Testis (tissue), 2 donors: Measurements from ENCODE around the gene FZD2.

Source experiments
- POLR2A ChIP-seq: fragments of 450-650 bp; IDR thresholded peaks from one replicate; pipeline ENCODE4 v1.6.1; 2017; ENCODE audit warnings: antibody characterized with exemption, mild to moderate bottlenecking, moderate library complexity
- TF ChIP-seq, protein P1 (sequence below), 3 experiments: fragments of 450-650 bp in 2 of 3; fragments of 200-600 bp in 1 of 3; sonication (generic) in 1 of 3; IDR thresholded peaks; one replicate each; pipeline ENCODE4 v1.5.1; 2016 to 2019; ENCODE audit warnings: antibody characterized with exemption in 3 of 3, mild to moderate bottlenecking in 2 of 3, moderate library complexity in 1 of 3

DNA sequence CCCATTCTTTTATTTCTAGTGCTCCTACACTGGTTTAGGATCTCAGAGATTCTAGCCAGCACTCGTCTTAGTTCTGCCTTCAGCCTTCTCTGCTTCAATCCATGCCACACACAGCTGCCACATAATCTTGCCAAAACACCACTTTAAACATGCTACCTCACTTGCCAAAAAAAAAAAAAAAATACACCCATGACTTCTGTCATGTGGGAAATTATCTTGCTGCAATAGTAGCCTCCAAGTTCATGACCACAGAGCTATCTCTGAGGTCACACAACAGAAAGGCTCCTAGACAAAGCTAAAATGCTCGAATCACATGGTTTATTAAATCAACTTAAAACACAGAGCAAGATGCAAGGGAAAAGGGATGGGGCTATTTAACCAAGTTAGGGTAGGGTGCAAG is 18.1 kb downstream of the FZD2 start:
- TF ChIP-seq, protein P1, sequence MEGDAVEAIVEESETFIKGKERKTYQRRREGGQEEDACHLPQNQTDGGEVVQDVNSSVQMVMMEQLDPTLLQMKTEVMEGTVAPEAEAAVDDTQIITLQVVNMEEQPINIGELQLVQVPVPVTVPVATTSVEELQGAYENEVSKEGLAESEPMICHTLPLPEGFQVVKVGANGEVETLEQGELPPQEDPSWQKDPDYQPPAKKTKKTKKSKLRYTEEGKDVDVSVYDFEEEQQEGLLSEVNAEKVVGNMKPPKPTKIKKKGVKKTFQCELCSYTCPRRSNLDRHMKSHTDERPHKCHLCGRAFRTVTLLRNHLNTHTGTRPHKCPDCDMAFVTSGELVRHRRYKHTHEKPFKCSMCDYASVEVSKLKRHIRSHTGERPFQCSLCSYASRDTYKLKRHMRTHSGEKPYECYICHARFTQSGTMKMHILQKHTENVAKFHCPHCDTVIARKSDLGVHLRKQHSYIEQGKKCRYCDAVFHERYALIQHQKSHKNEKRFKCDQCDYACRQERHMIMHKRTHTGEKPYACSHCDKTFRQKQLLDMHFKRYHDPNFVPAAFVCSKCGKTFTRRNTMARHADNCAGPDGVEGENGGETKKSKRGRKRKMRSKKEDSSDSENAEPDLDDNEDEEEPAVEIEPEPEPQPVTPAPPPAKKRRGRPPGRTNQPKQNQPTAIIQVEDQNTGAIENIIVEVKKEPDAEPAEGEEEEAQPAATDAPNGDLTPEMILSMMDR (IDR thresholded peaks at IDR 0.05), result no peak
- TF ChIP-seq POLR2A, result no peak
